Gastrocnemius medialis (tissue), 4 donors: ENCODE results near the gene LRSAM1. TPM values are rescaled to one million over a fixed set of nuclear protein-coding genes. Genes with fewer than 3 reads are reported as not detected.

Experiments used
- ATAC-seq, 2 donors: fragments of 150-250 bp; one replicate each; pipeline ENCODE4 v1.9.1; 2016
- DNase-seq, 2 donors: peaks; one replicate each; pipeline ENCODE4 v3.0.0-alpha.2; 2019
- H3K27ac ChIP-seq, 4 donors: fragments of 200-600 bp; sonication (generic); 1 replicate in 1 of 4; 2 replicates in 3 of 4; pipeline ENCODE4 v1.5.1; 2016 to 2018; ENCODE audit warnings: mild to moderate bottlenecking in 2 of 4, moderate library complexity in 1 of 4
- H3K27me3 ChIP-seq, 3 donors: fragments of 200-600 bp; sonication (generic) in 2 of 3; 1 replicate in 1 of 3; 2 replicates in 2 of 3; pipeline versions ENCODE4 v1.5.1 to v1.6.0; 2016 to 2019; ENCODE audit warnings: mild to moderate bottlenecking in 1 of 3, moderate library complexity in 1 of 3
- H3K36me3 ChIP-seq, 2 donors: fragments of 200-600 bp; sonication (generic) in 1 of 2; one replicate each; pipeline ENCODE4 v1.5.1; 2017 to 2018
- H3K4me1 ChIP-seq, 2 donors: fragments of 200-600 bp; sonication (generic) in 1 of 2; one replicate each; pipeline ENCODE4 v1.5.1; 2016 to 2017; ENCODE audit warnings: mild to moderate bottlenecking in 2 of 2
- H3K4me3 ChIP-seq, 4 donors: fragments of 200-600 bp; sonication (generic) in 3 of 4; 1 replicate in 1 of 4; 2 replicates in 3 of 4; pipeline ENCODE4 v1.5.1; 2016 to 2019; ENCODE audit warnings: mild to moderate bottlenecking in 2 of 4
- H3K9me3 ChIP-seq, 3 donors: fragments of 200-600 bp; sonication (generic) in 2 of 3; 1 replicate in 1 of 3; 2 replicates in 2 of 3; pipeline ENCODE4 v1.5.1; 2016 to 2019
- CTCF ChIP-seq, 5 experiments: fragments of 450-650 bp in 3 of 5; fragments of 200-600 bp in 2 of 5; sonication (generic) in 2 of 5; IDR thresholded peaks in 4 of 5; conservative IDR thresholded peaks in 1 of 5; 1 replicate in 4 of 5; 2 replicates in 1 of 5; pipeline ENCODE4 v1.5.1; 2016 to 2019; ENCODE audit warnings: antibody characterized with exemption in 5 of 5, mild to moderate bottlenecking in 3 of 5, moderate library complexity in 3 of 5
- POLR2A ChIP-seq, 2 donors: fragments of 450-650 bp; IDR thresholded peaks; one replicate each; pipeline ENCODE4 v1.6.1; 2017; ENCODE audit warnings: antibody characterized with exemption in 2 of 2, mild to moderate bottlenecking in 2 of 2, moderate library complexity in 2 of 2
- in situ Hi-C, 4 donors: fragments of 200-750 bp; cut with MboI; loops; one replicate each; pipeline versions ENCODE4 v1.15.0 to v1.8.0; 2017; ENCODE audit warnings: low sequenced_read_pairs in 4 of 4
- intact Hi-C: fragments of 100-400 bp; cut with DNase I; formaldehyde crosslinking; loops from one replicate; pipeline ENCODE4 v1.15.1; 2023; ENCODE audit warnings: low total_unique reads
- total RNA-seq, 4 donors: library from RNA; depleted of rRNA; stranded (reverse); fragments of >200 nt; gene quantifications; one replicate each; pipeline versions ENCODE4 v1.1.0 to v1.2.3, GENCODE V29; 2016

The LRSAM1 gene
- total RNA-seq: 10 to 100 TPM; 10.2 to 17.3 (median 16.1) TPM

- H3K4me1 ChIP-seq: peaks cover 37 to 48% of the 10 kb centered on the region in 2 donors
- intact Hi-C loops: loop anchor here (1.0 to 10.0 kb wide), 5 partner anchors 27 to 446 kb away; partner anchors contain the start of genes ST6GALNAC6 and ZNF79
Measured at GRCh38 chr9:127450830-127451607, at the start of gene LRSAM1, which contains the start of gene RPL12. LRSAM1 (plus strand) TSS chr9:127451510; CDS start chr9:127454528, 3,018 bp downstream. RPL12 (minus strand) TSS chr9:127451406; CDS start chr9:127451317, 89 bp downstream.

GRCh38 chr9:127402401-127403090 is 48.8 kb upstream of the LRSAM1 start:
- H3K9me3 ChIP-seq: no peaks in the 10 kb centered on the region
- H3K36me3 ChIP-seq: peaks cover 0 to 46% of the 10 kb centered on the region in 2 donors
- no peak overlapping the region for H3K27ac ChIP-seq
- no peak for DNase-seq
- no peak for TF ChIP-seq POLR2A (IDR thresholded peaks at IDR 0.05)
- no peak for TF ChIP-seq CTCF (IDR thresholded peaks at IDR 0.05 in 4 of 5, conservative IDR thresholded peaks at IDR 0.05 in 1 of 5)
- no peak overlapping the region for H3K4me3 ChIP-seq
- in situ Hi-C loops (loop anchor here in 1 of 4 donors (25.0 kb wide), 1 partner anchor 465 kb away; no protein-coding TSS in a partner anchor), intact Hi-C loops (no loop called here)
- no peaks in the 10 kb centered on the region for H3K27me3 ChIP-seq
- peaks cover 9 to 12% of the 10 kb centered on the region in 2 donors for H3K4me1 ChIP-seq
- no peak for ATAC-seq

More at GRCh38 chr9:127450830-127451607, at the start of gene LRSAM1, which contains the start of gene RPL12:
- in situ Hi-C loops: no loop called here
- ATAC-seq (peak; percentile 86), DNase-seq (peak; percentile 94)
- peak within 1 kb of the TSS; percentile 93 to 97 (median 94) for H3K27ac ChIP-seq
- peaks cover 0 to 50% of the 10 kb centered on the region in 2 donors for H3K36me3 ChIP-seq
- H3K27me3 ChIP-seq: no peaks in the 10 kb centered on the region
- TF ChIP-seq CTCF (IDR thresholded peaks at IDR 0.05 in 4 of 5, conservative IDR thresholded peaks at IDR 0.05 in 1 of 5) (no peak), POLR2A (IDR thresholded peaks at IDR 0.05) (peak; percentile 99 to 100)
- H3K9me3 ChIP-seq: no peaks in the 10 kb centered on the region
- peak within 1 kb of the TSS; percentile 76 to 97 (median 88) for H3K4me3 ChIP-seq

GRCh38 chr9:127403507-127404192 is 47.7 kb upstream of the LRSAM1 start:
- DNase-seq: no peak
- ATAC-seq: no peak
- intact Hi-C loops: no loop called here
- Histone ChIP-seq H3K4me3 (no peak overlapping the region), H3K27ac (no peak overlapping the region), H3K36me3 (peaks cover 0 to 55% of the 10 kb centered on the region in 2 donors), H3K4me1 (peaks cover 1 to 3% of the 10 kb centered on the region in 2 donors), H3K27me3 (no peaks in the 10 kb centered on the region), H3K9me3 (no peaks in the 10 kb centered on the region)
- in situ Hi-C loops: loop anchor here in 1 of 4 donors (25.0 kb wide), 1 partner anchor 466 kb away; no protein-coding TSS in a partner anchor
- no peak for TF ChIP-seq POLR2A (IDR thresholded peaks at IDR 0.05)

- no peak for TF ChIP-seq POLR2A (IDR thresholded peaks at IDR 0.05)
- no peak for TF ChIP-seq CTCF (IDR thresholded peaks at IDR 0.05 in 4 of 5, conservative IDR thresholded peaks at IDR 0.05 in 1 of 5)
- peaks cover 0 to 55% of the 10 kb centered on the region in 2 donors for H3K36me3 ChIP-seq
- intact Hi-C loops: no loop called here
- H3K4me3 ChIP-seq: no peak overlapping the region
- H3K27me3 ChIP-seq: no peaks in the 10 kb centered on the region
- H3K9me3 ChIP-seq: no peaks in the 10 kb centered on the region
- no peak for DNase-seq
- no peak overlapping the region for H3K27ac ChIP-seq
- no peak for ATAC-seq
- in situ Hi-C loops: loop anchor here in 1 of 4 donors (25.0 kb wide), 1 partner anchor 467 kb away; no protein-coding TSS in a partner anchor
- H3K4me1 ChIP-seq: no peaks in the 10 kb centered on the region
Measured at GRCh38 chr9:127404631-127405030, 46.7 kb upstream of the LRSAM1 start.
